Fibroblast of skin of back (primary cell): Measurements from ENCODE around the gene VPS26C.
"Not testable (repeated sequence)": the region's sequence is repeated elsewhere in the genome, so short reads cannot be mapped to it uniquely, and the experiment has no call there.

Experiments
- DNase-seq: peaks from one replicate; pipeline ENCODE4 v3.0.0-alpha.2; 2013

The VPS26C gene

DNA sequence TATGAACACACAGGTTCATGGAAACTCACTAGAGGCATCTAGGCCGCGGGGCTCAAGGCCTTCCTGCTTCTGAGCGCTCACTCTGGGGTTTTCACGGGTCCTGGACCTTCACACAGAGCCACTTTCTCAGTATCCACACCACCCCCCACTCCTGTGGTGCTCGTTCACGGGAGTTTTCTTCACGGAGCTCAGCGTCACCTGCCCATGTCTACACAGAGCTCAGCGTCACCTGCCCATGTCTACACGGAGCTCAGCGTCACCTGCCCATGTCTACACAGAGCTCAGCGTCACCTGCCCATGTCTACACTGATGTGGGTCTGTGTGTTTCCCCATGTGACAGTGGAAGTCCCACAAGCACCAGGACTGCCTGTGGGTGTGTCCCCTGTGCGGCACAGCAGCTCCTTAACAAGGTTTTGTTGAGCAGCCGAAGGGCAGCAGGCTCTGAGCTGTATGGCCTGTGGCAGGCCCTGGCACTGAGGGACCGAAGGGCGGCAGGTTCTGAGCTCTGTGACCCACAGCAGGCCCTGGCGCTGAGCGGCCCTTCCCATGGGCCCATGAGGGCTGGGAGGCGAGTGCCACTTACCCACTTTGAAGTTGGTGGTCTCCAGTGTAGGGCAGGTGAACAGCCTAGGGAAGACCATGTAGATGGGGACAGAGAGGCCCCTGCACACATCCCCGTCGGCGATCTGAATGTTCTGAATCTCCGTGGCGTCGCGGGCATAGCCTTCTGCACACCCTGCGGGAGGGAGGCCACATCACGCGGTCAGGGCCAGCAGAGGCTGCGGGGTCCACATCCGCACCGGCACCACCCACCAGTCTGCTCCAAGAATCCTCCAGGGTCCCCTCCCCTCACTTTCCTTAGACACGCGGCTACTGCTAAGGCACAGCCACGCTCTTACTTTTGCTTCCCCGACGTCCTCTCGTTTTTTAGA lies 39.8 kb downstream of the VPS26C start:
- DNase-seq, result no peak

DNA sequence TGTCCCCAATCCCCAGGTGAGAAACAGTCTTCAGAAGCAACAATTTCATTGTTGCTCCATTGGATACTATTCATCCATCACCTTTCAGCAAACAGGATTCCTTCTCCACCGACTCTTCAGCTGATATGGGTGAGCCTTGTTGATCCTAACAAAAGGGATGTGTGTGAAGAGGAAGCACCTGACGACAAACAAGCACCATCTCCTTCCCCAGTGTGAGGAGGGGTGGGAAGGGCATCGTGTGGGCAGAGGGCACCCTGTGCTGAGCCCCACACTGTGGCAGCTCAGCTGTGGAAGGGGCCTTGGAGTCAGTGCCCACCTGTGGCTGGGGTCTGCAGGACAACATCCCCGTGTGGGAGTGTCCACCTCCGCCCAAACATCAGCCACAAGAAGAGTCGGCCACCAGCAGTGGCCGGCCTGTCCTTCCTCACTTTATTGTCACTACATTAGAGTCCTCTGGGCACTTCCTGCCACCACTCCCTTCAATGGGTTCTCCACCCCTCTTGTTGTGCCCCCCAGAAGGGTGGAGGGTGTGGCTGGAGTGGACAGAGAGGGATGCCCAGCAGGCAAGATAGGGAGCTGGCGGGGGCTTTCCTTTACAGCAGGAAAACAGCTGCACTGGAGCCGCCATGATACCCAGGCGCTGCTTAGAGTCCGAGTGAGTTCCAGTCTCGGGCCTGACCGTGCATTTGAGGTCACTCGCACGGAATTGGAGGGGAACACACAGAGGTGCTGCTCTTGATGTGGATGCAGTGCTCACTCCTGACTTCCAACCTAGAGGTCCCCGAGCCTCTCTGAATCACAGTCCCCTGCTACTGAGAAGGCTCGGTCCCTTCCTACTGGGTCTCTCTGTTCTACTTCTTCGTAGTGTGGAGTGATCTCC lies 40.9 kb downstream of the VPS26C start:
- DNase-seq, result no peak

DNA sequence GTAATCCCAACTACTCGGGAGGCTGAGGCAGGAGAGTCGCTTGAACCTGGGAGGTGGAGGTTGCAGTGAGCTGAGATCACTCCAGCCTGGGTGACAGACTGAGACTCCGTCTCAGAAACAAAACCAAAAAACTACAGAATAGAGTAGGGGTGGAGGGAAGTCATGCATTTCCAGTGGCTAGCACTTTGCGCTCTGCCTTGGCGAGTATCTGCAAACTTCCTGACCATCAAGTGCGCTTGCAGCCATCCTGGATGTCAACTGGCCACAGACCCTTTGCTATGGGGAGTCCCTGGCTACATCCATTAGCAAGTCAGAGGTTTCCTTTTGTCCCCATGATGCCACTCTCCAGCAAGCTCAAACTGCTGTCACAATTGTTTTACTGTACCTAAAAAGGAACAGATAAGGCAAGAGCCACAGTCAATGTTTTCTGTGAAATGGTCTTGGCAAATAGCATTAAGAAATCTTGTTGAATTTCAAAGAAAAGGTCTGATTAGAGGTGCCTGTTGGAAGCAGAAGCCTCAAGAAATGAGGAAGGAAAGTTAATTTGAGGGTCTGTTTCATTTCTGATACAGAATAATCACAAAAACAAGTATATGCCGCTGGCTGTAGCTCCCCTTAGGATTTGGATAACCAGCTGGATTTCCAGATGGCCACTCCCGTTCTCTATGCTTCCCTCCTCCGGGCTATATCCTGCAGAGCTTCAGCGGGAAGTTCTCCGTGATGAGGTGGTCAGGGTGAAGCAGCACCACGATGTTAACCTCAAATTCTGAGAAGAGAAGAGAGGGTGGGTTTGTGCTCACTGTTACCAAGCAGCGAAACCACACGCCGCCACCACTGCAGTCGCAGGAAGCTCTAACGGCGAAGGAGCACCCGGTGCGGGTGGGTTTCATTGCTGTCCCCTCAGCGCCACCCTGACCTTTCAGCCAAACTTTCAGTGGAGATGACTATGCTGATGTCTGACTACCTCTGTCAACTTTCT lies 42.0 kb downstream of the VPS26C start:
- DNase-seq, result no peak

DNA sequence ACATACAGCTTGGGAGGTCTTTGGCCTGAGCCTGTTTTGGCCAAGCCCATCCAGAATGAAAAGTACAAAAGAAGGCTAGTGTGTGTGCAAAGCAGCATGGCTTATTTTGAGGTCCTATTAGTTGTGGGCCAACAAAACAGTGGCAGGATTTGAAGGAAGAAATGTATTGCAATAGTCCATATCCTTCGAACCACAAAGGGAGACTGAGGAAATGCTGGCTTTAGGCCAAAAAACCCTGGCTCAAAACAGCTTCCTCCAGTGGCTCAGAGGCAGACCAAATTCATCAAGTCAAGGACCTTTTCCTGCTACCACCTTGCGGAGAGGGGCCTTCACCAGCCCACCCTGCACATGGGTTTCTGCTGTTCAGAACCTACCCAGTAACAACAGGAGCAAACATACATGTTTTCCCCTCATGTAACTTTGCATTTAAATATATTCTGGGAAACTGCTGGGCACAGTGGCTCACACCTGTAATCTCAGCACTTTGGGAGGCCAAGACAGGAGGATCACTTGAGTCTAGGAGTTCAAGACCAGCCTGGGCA lies 43.3 kb downstream of the VPS26C start:
- DNase-seq, result no peak

DNA sequence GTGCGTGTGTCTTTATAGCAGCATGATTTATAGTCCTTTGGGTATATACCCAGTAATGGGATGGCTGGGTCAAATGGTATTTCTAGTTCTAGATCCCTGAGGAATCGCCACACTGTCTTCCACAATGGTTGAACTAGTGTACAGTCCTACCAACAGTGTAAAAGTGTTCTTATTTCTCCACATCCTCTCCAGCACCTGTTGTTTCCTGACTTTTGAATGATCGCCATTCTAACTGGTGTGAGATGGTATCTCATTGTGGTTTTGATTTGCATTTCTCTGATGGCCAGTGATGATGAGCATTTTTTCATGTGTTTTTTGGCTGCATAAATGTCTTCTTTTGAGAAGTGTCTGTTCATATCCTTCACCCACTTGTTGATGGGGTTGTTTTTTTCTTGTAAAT lies 44.9 kb downstream of the VPS26C start:
- not testable (repeated sequence) for DNase-seq

DNA sequence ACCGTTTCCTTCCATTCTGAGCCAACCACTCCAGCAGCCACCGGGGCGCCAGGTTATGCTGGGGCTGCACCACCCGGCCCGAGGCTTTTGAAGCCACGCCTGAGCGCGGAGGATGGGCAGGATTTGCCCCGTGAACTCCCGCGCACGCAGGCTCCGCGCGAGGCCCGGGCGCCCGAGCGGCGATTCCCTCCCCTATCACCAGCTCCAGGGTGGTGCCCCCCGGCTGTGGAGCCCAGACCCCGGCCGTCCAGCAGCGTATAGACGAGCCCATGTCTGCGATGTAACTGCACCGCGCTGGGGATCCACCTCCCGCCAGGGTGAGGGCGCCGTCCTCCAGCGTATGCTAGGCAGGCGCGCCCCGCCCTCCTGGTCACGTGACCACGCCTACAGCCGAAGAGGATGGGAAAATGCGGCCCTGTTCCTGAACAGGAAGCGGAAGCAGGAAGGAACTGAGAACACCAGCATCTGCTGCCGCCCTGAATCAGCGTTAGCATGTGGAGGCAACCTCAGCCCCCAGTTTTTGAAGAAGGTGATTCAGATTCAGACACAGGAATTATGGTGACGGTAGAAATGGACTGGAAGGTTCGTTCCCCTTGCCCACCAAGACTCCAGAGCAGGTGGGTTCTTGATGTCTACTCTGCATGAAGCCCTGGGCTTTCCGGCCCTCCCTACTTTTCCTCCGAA lies 46.0 kb downstream of the VPS26C start:
- peak; percentile 87 for DNase-seq

DNA sequence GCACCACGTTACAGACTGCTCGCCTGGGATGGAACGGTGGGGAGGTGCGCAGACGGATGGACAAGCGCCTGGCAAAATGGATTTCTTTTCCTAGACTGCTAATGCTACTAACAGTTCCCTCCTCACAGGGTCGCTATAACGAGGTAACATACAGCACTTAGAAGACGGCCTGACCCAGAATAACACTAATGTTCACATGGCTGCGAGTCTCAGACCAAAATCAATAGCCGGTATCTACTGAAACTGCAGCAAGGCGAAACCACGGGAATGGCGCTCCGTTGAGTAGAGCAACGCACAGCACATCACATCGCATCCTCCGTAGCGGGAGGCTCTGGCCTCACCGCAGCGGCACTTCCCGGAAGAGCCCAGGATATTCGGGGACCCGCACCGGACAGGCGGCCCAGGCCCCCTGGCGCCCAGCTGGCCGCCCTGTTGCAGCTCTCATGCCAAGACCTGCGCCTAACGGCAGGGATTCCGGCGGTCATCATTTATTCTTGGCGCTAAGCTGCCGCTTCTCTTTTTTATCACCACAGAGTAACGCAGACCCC lies 46.6 kb downstream of the VPS26C start:
- DNase-seq, result peak; percentile 41

DNA sequence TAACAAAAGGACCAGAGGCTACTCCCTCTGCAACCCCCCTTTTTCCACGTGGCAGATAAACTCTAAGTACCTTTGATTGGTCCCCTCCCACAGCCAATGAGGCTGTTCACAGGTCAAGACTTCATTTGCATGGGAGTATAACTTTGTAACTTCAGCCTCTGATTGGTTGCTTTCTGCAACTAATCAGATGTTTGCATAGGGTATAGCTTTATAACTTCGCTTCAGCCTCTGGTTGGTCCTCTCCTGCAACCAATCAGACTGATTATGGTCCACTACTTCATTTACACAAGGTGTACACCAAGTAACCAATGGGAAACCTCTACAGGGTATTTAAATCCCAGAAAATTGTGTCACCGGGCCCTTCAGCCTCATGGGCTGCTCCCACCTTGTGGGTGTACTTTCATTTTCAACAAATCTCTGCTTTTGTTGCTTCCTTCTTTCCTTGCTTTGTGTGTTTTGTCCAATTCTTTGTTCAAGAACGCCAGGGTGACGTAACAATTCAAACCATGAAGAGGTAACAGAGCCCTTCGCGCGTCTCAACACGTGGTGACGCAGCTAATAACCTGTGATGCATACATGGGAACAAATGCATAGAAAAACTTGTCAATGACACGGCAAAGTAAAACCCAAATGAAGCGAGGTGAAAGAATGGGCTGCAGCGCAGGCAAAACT lies 47.2 kb downstream of the VPS26C start:
- DNase-seq, result no peak

DNA sequence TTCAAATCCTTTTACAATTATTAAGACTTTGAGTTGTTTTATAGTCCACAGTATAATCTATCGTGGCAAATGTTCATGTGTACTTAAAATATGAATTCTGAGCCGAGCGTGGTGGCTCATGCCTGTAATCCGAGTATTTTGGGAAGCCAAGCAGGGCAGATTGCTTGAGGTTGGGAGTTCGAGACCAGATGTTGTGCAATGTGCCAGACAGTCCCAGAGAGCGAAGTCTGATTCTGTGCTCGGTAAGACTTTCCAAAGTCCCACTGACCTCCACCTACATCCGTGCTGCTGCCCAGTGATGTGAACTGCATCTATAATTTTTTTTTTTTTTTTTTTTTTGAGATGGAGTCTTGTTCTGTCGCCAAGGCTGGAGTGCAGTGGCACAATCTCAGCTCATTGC lies 52.2 kb downstream of the VPS26C start:
- no peak for DNase-seq

DNA sequence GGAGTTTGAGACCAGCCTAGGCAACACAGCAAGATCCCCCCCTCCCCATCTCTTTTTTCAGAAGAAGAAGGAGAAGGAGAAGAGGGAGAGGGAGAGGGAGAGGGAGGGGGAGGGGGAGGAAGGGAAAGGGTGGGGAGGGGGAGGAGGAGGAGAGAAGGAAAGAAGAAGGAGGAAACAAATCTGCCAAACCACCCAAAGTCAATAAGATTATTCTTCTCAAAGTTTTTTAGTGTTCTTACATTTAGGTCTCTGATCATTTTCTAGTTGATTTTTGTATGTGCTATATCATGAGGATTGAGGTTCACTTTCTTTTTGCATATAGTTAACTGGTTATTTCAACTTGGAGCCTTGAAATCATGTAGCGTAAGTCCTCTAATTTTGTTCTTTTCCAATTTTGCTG lies 56.3 kb downstream of the VPS26C start:
- DNase-seq, result no peak

DNA sequence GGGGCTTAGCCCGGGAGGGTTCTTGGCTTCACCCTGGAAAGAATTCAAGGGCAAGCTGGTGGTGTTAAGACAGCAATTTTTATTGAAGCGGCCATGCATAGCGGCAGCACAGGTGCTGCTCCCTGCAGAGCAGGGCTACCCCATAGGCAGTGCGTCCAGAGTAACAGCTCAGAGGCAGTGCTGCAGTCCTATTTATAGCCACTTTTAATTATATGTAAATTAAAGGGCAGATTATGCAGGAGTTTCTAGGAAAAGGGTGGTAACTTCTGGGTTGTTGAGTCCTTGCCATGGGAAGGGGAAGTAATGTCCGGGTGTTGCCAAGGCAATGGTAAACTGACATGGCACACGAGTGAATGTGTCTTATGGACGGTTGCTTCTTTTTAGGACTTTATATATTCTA lies 57.0 kb downstream of the VPS26C start:
- no peak for DNase-seq

DNA sequence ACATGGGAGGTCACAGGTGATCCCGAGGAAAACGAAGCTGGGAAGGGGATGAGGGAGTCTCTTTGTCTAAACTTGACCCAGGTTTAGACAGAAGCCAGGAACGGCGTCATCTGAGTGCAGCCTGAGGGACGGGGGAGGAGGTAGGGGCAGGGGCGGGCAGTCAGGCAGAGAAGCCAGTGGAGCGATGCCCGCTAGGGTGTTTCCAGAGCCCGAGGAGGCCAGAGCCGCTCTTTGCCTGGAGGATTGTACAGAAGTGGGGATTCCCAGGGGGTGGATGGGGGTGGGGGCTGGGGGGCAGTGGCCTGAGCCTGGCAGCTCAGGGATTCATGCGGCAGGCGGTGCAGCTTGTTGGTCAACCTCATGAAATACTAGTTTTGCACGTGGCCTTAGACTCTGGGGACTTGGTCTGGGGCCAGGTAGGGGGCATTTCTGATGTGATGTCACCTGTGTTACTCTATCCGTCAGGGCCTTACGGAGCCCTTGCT lies 58.4 kb downstream of the VPS26C start:
- no peak for DNase-seq

DNA sequence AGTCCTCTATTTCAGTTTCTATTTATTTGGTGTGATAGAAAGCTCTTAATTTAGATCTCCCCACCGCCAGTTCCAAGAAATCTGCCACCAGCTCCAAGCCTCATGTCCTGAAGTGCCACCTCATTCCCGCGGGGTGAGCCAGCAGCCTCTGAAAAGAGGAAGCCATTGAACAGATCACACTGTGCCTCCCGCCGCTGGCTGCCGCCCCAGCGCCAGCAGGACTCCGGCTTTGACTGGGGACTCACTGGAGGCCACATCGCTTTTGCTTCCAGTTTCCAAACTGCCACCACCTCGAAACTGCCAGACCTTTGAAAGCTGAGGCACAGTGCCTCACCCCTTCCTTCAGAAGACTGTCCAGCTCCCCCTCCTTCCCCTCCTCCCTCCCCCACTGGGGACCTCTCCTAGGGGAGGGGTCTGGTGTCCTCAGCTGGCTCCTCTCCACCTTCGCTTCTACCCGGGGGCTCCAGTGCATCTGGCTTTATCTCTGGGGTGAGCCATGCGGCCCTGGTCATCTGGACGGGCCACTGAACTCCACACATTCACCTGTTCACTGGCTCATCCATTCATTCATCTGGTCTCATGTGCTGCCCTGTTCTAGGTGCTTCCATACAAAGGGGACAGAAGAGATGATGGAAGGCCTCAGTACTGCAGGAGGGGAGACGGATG lies 58.9 kb downstream of the VPS26C start:
- DNase-seq, result peak; percentile 43

DNA sequence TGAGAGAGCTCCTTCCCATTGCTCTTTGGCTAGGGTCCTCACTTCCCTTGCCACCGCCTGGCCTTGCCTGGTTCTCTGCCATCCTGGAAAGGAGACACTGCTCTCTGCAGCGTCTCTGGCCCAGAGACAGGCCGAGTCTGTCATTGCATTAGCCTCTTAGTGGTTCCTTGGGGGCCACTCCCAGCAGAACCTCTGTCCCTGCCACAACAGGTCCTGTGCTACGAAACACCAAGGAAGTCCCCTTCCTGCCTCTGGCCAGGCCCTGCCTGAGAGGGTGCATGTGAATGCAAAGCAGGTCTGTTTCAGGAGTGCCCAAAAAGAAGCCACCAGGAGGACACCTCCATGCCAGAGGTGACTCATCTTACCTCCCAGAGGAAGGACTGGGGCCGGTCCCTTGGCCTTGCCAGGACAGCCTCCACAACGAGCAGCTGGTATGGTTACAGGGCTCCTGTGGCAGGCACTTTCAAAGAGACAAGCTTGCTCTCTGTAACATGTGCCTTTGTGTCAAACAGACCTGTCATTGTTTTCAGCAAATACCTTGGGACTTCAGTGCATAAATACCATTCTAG lies 59.6 kb downstream of the VPS26C start:
- peak; percentile 32 for DNase-seq

DNA sequence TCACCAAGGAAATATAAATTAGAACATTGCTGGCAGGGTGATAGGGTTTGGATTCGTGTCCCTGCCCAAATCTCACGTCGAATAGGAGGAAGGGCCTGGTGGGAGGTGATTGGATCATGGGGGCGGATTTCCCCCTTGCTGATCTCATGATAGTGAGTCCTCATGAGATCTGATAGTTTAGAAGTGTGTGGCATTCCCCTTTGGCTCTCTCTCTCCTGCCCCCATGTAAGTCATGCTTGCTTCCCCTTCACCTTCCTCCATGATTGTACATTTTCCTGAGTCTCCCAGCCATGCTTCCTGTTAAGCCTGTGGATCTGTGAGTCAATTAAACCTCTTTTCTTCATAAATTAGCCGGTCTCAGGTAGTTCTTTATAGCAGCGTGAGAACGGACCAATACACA lies 60.6 kb downstream of the VPS26C start:
- no peak for DNase-seq

DNA sequence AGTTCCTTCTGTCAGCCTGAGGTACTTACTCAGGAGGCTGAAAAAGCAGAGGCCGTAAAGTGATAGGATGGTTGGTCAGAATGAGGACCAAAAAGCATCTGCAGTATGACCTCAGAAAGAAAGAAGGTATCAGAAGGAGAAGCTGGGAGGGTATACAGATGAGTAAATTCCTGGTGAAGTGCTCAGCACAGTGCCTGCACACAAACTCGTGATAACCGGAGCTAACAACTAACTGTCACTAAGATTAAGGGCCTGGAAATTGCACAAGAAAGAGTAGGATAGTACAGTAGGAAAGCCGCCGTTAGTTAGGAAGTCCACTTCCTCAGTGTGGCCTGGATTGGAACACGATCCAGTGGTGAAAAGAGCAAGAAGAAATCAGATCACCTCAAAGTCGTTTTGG lies 62.6 kb downstream of the VPS26C start:
- DNase-seq, result no peak

DNA sequence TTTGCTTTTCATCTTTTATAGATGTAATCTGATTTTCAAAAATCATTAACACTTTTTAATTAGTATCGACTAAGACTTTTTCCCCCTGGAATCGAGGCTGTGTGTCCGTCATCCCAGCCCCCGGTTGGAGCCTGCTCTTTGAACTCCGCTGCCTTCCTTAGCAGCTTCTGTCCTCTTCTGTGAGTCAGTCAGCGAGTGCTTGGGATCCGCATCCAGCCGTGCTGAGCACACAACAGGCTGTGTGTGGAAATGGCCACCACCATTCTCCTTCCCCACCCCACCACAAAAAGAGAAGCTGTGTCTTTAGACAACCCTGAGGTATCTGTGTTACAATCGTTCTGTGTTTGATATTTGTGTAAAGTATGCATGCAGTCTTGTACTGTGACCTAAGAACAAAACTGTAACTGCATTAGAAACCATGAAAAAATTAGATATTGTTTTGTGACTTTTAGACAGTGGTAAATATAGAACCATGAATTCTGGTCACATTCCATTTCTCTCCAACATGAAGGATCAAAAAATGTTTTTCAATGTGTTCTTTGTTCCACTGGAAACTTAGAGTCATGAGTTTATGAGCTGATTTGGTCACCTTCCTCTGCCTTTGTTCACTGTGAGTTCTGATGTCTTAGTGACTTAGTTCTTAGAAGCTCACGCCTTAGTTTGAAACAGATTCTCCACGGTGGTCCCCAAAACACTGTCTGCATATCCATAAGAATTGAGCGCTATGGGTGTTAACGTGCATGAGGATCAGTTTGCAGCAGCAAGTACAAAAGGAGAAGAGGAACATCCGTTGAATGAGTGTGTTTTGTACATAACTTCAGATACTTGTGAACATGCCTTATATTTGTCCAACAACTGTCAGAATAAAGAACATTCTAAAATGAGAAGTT lies 64.7 kb downstream of the VPS26C start:
- DNase-seq, result no peak
